ENCODE measurements around the gene OPCML. TPM values are rescaled to one million over a fixed set of nuclear protein-coding genes. Genes with fewer than 3 reads are reported as not detected.

Gene OPCML
- total RNA-seq, 3 donors from 2014 or later (not counting 1 experiment from before 2014, with no cell fraction given), result not detected

- ATAC-seq (no peak), DNase-seq (no peak)
- TF ChIP-seq, protein P1, sequence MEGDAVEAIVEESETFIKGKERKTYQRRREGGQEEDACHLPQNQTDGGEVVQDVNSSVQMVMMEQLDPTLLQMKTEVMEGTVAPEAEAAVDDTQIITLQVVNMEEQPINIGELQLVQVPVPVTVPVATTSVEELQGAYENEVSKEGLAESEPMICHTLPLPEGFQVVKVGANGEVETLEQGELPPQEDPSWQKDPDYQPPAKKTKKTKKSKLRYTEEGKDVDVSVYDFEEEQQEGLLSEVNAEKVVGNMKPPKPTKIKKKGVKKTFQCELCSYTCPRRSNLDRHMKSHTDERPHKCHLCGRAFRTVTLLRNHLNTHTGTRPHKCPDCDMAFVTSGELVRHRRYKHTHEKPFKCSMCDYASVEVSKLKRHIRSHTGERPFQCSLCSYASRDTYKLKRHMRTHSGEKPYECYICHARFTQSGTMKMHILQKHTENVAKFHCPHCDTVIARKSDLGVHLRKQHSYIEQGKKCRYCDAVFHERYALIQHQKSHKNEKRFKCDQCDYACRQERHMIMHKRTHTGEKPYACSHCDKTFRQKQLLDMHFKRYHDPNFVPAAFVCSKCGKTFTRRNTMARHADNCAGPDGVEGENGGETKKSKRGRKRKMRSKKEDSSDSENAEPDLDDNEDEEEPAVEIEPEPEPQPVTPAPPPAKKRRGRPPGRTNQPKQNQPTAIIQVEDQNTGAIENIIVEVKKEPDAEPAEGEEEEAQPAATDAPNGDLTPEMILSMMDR (IDR thresholded peaks at IDR 0.05), result no peak
- no peak overlapping the region for H3K27ac Mint-ChIP-seq
- Histone ChIP-seq H3K27me3 (ENCODE audit: control insufficient read depth, insufficient read depth, low read length) (no peaks in the 10 kb centered on the region), H3K4me3 (ENCODE audit: low read length) (no peak overlapping the region), H3K4me1 (ENCODE audit: control insufficient read depth, insufficient read depth, low read length) (no peaks in the 10 kb centered on the region), H3K27ac (ENCODE audit: low read length) (no peak overlapping the region), H3K36me3 (ENCODE audit: control insufficient read depth, insufficient read depth, low read length) (no peaks in the 10 kb centered on the region), H3K9me3 (ENCODE audit: control insufficient read depth, insufficient read depth, low read length) (no peaks in the 10 kb centered on the region)
- H3K9me3 Mint-ChIP-seq, result peaks cover 15 to 21% of the 10 kb centered on the region in 2 donors
- intact Hi-C loops (cut with micrococcal nuclease), result no loop called here
- H3K36me3 Mint-ChIP-seq, result no peaks in the 10 kb centered on the region
- H3K4me1 Mint-ChIP-seq, result no peaks in the 10 kb centered on the region
- H3K4me3 Mint-ChIP-seq, result no peak overlapping the region
- H3K27me3 Mint-ChIP-seq (ENCODE audit: low read depth in 2 of 2), result no peaks in the 10 kb centered on the region
Observed at GRCh38 chr11:132496341-132496740, 1036.0 kb downstream of the OPCML start.

- H3K4me3 ChIP-seq (ENCODE audit: low read length), result no peak overlapping the region
- peaks cover 16 to 29% of the 10 kb centered on the region in 2 donors for H3K9me3 Mint-ChIP-seq
- H3K4me3 Mint-ChIP-seq, result no peak overlapping the region
- no peak overlapping the region for H3K27ac ChIP-seq (ENCODE audit: low read length)
- 77% methylated on average over 4 of the region's 4 CpGs for WGBS (ENCODE audit: insufficient coverage)
- H3K4me1 ChIP-seq (ENCODE audit: control insufficient read depth, insufficient read depth, low read length), result no peaks in the 10 kb centered on the region
- H3K4me1 Mint-ChIP-seq, result no peaks in the 10 kb centered on the region
- H3K27ac Mint-ChIP-seq, result no peak overlapping the region
- no peaks in the 10 kb centered on the region for H3K27me3 ChIP-seq (ENCODE audit: control insufficient read depth, insufficient read depth, low read length)
- no peaks in the 10 kb centered on the region for H3K36me3 Mint-ChIP-seq
- TF ChIP-seq, protein P1 (IDR thresholded peaks at IDR 0.05), result no peak
- intact Hi-C loops (cut with micrococcal nuclease), result no loop called here
- no peak for ATAC-seq
- no peak for DNase-seq
- no peaks in the 10 kb centered on the region for H3K9me3 ChIP-seq (ENCODE audit: control insufficient read depth, insufficient read depth, low read length)
- no peaks in the 10 kb centered on the region for H3K36me3 ChIP-seq (ENCODE audit: control insufficient read depth, insufficient read depth, low read length)
- H3K27me3 Mint-ChIP-seq (ENCODE audit: low read depth in 2 of 2), result no peaks in the 10 kb centered on the region
Observed at GRCh38 chr11:132493801-132494200, 1038.5 kb downstream of the OPCML start.

DNA sequence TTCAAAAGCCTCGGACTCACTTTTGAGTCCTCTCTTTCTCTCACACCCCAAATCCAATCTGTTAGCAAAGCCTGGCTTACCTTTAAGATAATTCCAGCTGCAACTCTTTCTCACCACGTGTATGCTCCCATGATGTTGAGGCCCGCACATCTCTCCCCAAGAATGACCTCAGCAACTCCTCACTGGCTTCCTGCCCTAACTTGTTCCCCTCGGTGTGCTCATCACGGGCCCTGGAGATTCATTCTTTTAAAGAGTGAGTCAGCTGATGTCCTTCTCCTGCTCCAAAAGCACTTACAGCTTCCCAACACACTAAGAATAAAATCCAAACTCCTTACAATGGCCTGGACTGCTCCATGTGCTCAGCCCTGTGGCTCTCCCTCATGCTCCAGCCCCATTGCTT, 1041.3 kb downstream of the OPCML start:
- WGBS (ENCODE audit: insufficient coverage), result 84% methylated on average over 5 of the region's 5 CpGs

DNA sequence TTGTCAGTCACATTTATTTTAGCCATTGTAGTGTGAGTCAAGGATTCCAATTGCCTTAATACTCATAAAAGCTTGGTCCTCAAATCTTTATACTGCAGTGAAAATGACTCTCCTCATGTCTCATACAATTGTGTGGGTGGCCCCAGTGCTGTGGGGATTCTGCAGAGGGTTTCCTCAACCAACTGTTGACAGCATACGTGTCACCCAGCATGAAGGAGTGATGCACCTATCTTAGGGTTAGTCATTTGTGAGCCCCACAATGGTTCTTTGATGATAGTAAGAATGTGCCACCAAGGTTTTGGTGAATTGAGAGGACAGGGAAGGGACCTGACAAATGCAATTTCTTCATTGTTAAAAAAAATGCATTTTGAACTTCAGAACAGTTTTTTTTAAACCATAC, 1046.2 kb downstream of the OPCML start:
- peaks cover 7 to 22% of the 10 kb centered on the region in 2 donors for H3K9me3 Mint-ChIP-seq
- H3K36me3 ChIP-seq (ENCODE audit: control insufficient read depth, insufficient read depth, low read length), result no peaks in the 10 kb centered on the region
- intact Hi-C loops (cut with micrococcal nuclease), result loop anchor here (10.0 kb wide), 1 partner anchor 1009 kb away; no protein-coding TSS in a partner anchor
- DNase-seq (no peak), ATAC-seq (no peak)
- H3K4me3 ChIP-seq (ENCODE audit: low read length), result no peak overlapping the region
- no peaks in the 10 kb centered on the region for H3K36me3 Mint-ChIP-seq
- H3K27ac ChIP-seq (ENCODE audit: low read length), result no peak overlapping the region
- H3K27ac Mint-ChIP-seq, result no peak overlapping the region
- no peaks in the 10 kb centered on the region for H3K4me1 ChIP-seq (ENCODE audit: control insufficient read depth, insufficient read depth, low read length)
- 82% methylated on average over 1 of the region's 1 CpG for WGBS (ENCODE audit: insufficient coverage)
- H3K27me3 Mint-ChIP-seq (ENCODE audit: low read depth in 2 of 2), result no peaks in the 10 kb centered on the region
- TF ChIP-seq, protein P1 (IDR thresholded peaks at IDR 0.05), result no peak
- H3K9me3 ChIP-seq (ENCODE audit: control insufficient read depth, insufficient read depth, low read length), result peaks cover 7% of the 10 kb centered on the region
- H3K4me3 Mint-ChIP-seq, result no peak overlapping the region
- H3K27me3 ChIP-seq (ENCODE audit: control insufficient read depth, insufficient read depth, low read length), result no peaks in the 10 kb centered on the region
- no peaks in the 10 kb centered on the region for H3K4me1 Mint-ChIP-seq

More for the DNA sequence above, 1041.3 kb downstream of the OPCML start:
- Mint-ChIP-seq H3K4me3 (no peak overlapping the region), H3K36me3 (no peaks in the 10 kb centered on the region), H3K4me1 (no peaks in the 10 kb centered on the region), H3K9me3 (peaks cover 18 to 41% of the 10 kb centered on the region in 2 donors), H3K27me3 (ENCODE audit: low read depth in 2 of 2) (no peaks in the 10 kb centered on the region), H3K27ac (no peak overlapping the region)
- TF ChIP-seq, protein P1 (IDR thresholded peaks at IDR 0.05), result no peak
- ATAC-seq (no peak), DNase-seq (no peak)
- Histone ChIP-seq H3K4me3 (ENCODE audit: low read length) (no peak overlapping the region), H3K36me3 (ENCODE audit: control insufficient read depth, insufficient read depth, low read length) (no peaks in the 10 kb centered on the region), H3K9me3 (ENCODE audit: control insufficient read depth, insufficient read depth, low read length) (peaks cover 3% of the 10 kb centered on the region), H3K4me1 (ENCODE audit: control insufficient read depth, insufficient read depth, low read length) (no peaks in the 10 kb centered on the region), H3K27me3 (ENCODE audit: control insufficient read depth, insufficient read depth, low read length) (no peaks in the 10 kb centered on the region), H3K27ac (ENCODE audit: low read length) (no peak overlapping the region)
- intact Hi-C loops (cut with micrococcal nuclease), result no loop called here

All from natural killer cell (primary cell).